WTC11 (cell line): ENCODE data around the gene NEDD4. TPM values are rescaled to one million over a fixed set of nuclear protein-coding genes. Genes with fewer than 3 reads are reported as not detected.

Experiments
- ATAC-seq: fragments of 200-7000 bp; cut with Tn5 transposase; 2 replicates; pipeline ENCODE4 v1.10.0; 2021; ENCODE audit warnings: mild to moderate bottlenecking, moderate library complexity
- CTCF ChIA-PET: fragments of 300-600 bp; sonication (Branson Sonifier 250); formaldehyde crosslinking; loops from one replicate; lab custom pipeline; 2021; ENCODE audit warnings: antibody characterized with exemption; lab: Charles Lee
- POLR2A ChIA-PET: fragments of 350-600 bp; sonication (Branson Sonifier 250); formaldehyde crosslinking; loops from one replicate; lab custom pipeline; 2021; ENCODE audit warnings: antibody characterized with exemption; lab: Charles Lee
- DNase-seq: peaks from one replicate; pipeline ENCODE4 v3.0.0; 2021; ENCODE audit warnings: low spot score
- H3K27ac Mint-ChIP-seq: 2 replicates; pipeline ENCODE4 v1.8.0; 2021; ENCODE audit warnings: mixed read lengths
- H3K27me3 Mint-ChIP-seq: 2 replicates; pipeline ENCODE4 v1.8.0; 2021; ENCODE audit warnings: low read depth, mild to moderate bottlenecking, moderate library complexity, mixed read lengths
- H3K36me3 Mint-ChIP-seq: 2 replicates; pipeline ENCODE4 v1.8.0; 2021; ENCODE audit warnings: mixed read lengths
- H3K4me1 Mint-ChIP-seq: 2 replicates; pipeline ENCODE4 v1.8.0; 2022; ENCODE audit warnings: mixed read lengths
- H3K4me3 Mint-ChIP-seq: 2 replicates; pipeline ENCODE4 v1.8.0; 2021; ENCODE audit warnings: mild to moderate bottlenecking, moderate library complexity, mixed read lengths
- H3K9me3 Mint-ChIP-seq: 2 replicates; pipeline ENCODE4 v1.8.0; 2021; ENCODE audit warnings: mixed read lengths
- CBFB ChIP-seq: sonication (generic); formaldehyde crosslinking; IDR thresholded peaks from 2 replicates; pipeline ENCODE4 v1.8.1; 2022; ENCODE audit warnings: mild to moderate bottlenecking, low read depth, missing genetic modification reagents
- ELF4 ChIP-seq: sonication (generic); formaldehyde crosslinking; IDR thresholded peaks from 2 replicates; pipeline ENCODE4 v1.8.1; 2022; ENCODE audit warnings: low read depth, mild to moderate bottlenecking, moderate library complexity, missing genetic modification reagents
- FOXK1 ChIP-seq: sonication (generic); formaldehyde crosslinking; IDR thresholded peaks from 2 replicates; pipeline ENCODE4 v1.8.0; 2022; ENCODE audit warnings: mild to moderate bottlenecking, moderate library complexity, missing genetic modification reagents
- FOXP1 ChIP-seq: sonication (generic); formaldehyde crosslinking; IDR thresholded peaks from 2 replicates; pipeline ENCODE4 v1.8.0; 2022; ENCODE audit warnings: missing genetic modification reagents, mild to moderate bottlenecking, moderate library complexity, borderline replicate concordance
- IRF2 ChIP-seq: sonication (generic); formaldehyde crosslinking; IDR thresholded peaks from 2 replicates; pipeline ENCODE4 v1.8.0; 2022; ENCODE audit warnings: low read depth, missing genetic modification reagents, borderline replicate concordance
- KAT7 ChIP-seq: sonication (generic); formaldehyde crosslinking; IDR thresholded peaks from 2 replicates; pipeline ENCODE4 v1.8.1; 2023; ENCODE audit warnings: missing genetic modification reagents, mild to moderate bottlenecking, borderline replicate concordance
- MYBL2 ChIP-seq: sonication (generic); formaldehyde crosslinking; IDR thresholded peaks from 2 replicates; pipeline ENCODE4 v1.8.1; 2023; ENCODE audit warnings: mild to moderate bottlenecking, moderate library complexity, missing genetic modification reagents
- PRRX2 ChIP-seq: fragments of 250-450 bp; sonication (Bioruptor Pico); IDR thresholded peaks from 2 replicates; pipeline ENCODE4 v1.8.0; 2021; ENCODE audit warnings: mild to moderate bottlenecking
- SMAD4 ChIP-seq: sonication (generic); formaldehyde crosslinking; IDR thresholded peaks from 2 replicates; pipeline ENCODE4 v1.8.0; 2022; ENCODE audit warnings: mild to moderate bottlenecking, missing genetic modification reagents
- SOX15 ChIP-seq: fragments of 250-450 bp; sonication (Bioruptor Pico); IDR thresholded peaks from 2 replicates; pipeline ENCODE4 v1.9.0; 2021; ENCODE audit warnings: mild to moderate bottlenecking
- ZNF219 ChIP-seq: sonication (generic); formaldehyde crosslinking; IDR thresholded peaks from 2 replicates; pipeline ENCODE4 v1.8.0; 2023; ENCODE audit warnings: missing genetic modification reagents, mild to moderate bottlenecking, borderline replicate concordance
- ZNF317 ChIP-seq: sonication (generic); formaldehyde crosslinking; IDR thresholded peaks from 2 replicates; pipeline ENCODE4 v1.8.1; 2023; ENCODE audit warnings: low read depth, mild to moderate bottlenecking, moderate library complexity, missing genetic modification reagents, borderline replicate concordance
- total RNA-seq: library from RNA; stranded (reverse); gene quantifications from 3 replicates; pipeline ENCODE4 v1.2.3, GENCODE V29; 2021
- TF ChIP-seq, protein P1 (sequence below): fragments of 250-450 bp; sonication (Bioruptor Pico); IDR thresholded peaks from 2 replicates; pipeline ENCODE4 v1.8.0; 2021; ENCODE audit warnings: mild to moderate bottlenecking
- TF ChIP-seq, protein P2 (sequence below): fragments of 250-450 bp; sonication (Bioruptor Pico); IDR thresholded peaks from 2 replicates; pipeline ENCODE4 v1.9.0; 2021; ENCODE audit warnings: moderate library complexity, mild to moderate bottlenecking, inconsistent platforms, borderline replicate concordance
- TF ChIP-seq, protein P3 (sequence below): fragments of 250-450 bp; sonication (Bioruptor Pico); IDR thresholded peaks from 2 replicates; pipeline ENCODE4 v2.1.2; 2022; ENCODE audit warnings: mild to moderate bottlenecking, moderate library complexity
- TF ChIP-seq, protein P4 (sequence below): sonication (generic); formaldehyde crosslinking; IDR thresholded peaks from 2 replicates; pipeline ENCODE4 v1.8.1; 2023; ENCODE audit warnings: mild to moderate bottlenecking, missing genetic modification reagents, moderate library complexity
- TF ChIP-seq, protein P5 (sequence below): sonication (generic); formaldehyde crosslinking; IDR thresholded peaks from 2 replicates; pipeline ENCODE4 v1.8.0; 2022; ENCODE audit warnings: missing genetic modification reagents
- TF ChIP-seq, protein P6 (sequence below): fragments of 250-450 bp; sonication (Bioruptor Pico); conservative IDR thresholded peaks from 2 replicates; pipeline ENCODE4 v1.9.0; 2021; ENCODE audit warnings: mild to moderate bottlenecking
- TF ChIP-seq, protein P7 (sequence below): sonication (generic); formaldehyde crosslinking; IDR thresholded peaks from 2 replicates; pipeline ENCODE4 v1.8.0; 2023; ENCODE audit warnings: mild to moderate bottlenecking, missing genetic modification reagents

Gene NEDD4
- total RNA-seq, 1 experiment from 2014 or later, result 4.5 TPM

DNA sequence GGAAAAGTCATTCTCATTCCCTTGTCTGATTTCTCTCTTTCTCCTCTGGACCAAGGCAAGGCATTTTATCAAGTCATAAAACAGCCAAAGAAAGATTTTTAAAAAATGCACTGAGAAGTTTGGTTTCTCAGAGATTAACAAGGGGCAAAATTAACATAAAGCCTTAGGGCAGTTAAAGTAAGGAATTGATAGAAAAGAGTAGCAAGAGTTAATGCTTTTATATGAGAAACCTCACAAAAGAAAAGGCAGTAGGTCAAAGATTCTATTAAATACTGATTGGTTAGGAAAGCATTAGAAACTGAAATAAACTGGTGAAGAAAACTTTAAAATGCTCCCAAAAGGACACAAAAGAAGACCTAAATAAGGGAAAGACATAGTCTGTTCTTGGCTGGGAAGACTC lies 129.5 kb downstream of the NEDD4 start:
- POLR2A ChIA-PET, result no interaction called here
- H3K36me3 Mint-ChIP-seq, result no peaks in the 10 kb centered on the region
- CTCF ChIA-PET, result no interaction called here
- no peaks in the 10 kb centered on the region for H3K27me3 Mint-ChIP-seq
- no peak overlapping the region for H3K4me3 Mint-ChIP-seq
- no peaks in the 10 kb centered on the region for H3K4me1 Mint-ChIP-seq
- no peaks in the 10 kb centered on the region for H3K9me3 Mint-ChIP-seq
- TF ChIP-seq MYBL2 (CRISPR knock-in tag) (no peak), CBFB (CRISPR knock-in tag) (no peak), SOX15 (CRISPR knock-in tag) (no peak), FOXK1 (no peak), IRF2 (CRISPR knock-in tag) (no peak), PRRX2 (CRISPR knock-in tag) (no peak), ZNF219 (CRISPR knock-in tag) (no peak), ZNF317 (CRISPR knock-in tag) (no peak), ELF4 (CRISPR knock-in tag) (no peak), FOXP1 (CRISPR knock-in tag) (no peak), SMAD4 (CRISPR knock-in tag) (no peak), KAT7 (no peak)
- TF ChIP-seq, protein P1, sequence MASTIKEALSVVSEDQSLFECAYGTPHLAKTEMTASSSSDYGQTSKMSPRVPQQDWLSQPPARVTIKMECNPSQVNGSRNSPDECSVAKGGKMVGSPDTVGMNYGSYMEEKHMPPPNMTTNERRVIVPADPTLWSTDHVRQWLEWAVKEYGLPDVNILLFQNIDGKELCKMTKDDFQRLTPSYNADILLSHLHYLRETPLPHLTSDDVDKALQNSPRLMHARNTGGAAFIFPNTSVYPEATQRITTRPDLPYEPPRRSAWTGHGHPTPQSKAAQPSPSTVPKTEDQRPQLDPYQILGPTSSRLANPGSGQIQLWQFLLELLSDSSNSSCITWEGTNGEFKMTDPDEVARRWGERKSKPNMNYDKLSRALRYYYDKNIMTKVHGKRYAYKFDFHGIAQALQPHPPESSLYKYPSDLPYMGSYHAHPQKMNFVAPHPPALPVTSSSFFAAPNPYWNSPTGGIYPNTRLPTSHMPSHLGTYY (CRISPR knock-in tag), result no peak
- TF ChIP-seq, protein P2, sequence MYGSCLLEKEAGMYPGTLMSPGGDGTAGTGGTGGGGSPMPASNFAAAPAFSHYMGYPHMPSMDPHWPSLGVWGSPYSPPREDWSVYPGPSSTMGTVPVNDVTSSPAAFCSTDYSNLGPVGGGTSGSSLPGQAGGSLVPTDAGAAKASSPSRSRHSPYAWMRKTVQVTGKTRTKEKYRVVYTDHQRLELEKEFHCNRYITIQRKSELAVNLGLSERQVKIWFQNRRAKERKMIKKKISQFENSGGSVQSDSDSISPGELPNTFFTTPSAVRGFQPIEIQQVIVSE (CRISPR knock-in tag), result no peak
- TF ChIP-seq, protein P3, sequence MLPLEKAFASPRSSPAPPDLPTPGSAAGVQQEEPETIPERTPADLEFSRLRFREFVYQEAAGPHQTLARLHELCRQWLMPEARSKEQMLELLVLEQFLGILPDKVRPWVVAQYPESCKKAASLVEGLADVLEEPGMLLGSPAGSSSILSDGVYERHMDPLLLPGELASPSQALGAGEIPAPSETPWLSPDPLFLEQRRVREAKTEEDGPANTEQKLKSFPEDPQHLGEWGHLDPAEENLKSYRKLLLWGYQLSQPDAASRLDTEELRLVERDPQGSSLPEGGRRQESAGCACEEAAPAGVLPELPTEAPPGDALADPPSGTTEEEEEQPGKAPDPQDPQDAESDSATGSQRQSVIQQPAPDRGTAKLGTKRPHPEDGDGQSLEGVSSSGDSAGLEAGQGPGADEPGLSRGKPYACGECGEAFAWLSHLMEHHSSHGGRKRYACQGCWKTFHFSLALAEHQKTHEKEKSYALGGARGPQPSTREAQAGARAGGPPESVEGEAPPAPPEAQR, result no peak
- TF ChIP-seq, protein P4, sequence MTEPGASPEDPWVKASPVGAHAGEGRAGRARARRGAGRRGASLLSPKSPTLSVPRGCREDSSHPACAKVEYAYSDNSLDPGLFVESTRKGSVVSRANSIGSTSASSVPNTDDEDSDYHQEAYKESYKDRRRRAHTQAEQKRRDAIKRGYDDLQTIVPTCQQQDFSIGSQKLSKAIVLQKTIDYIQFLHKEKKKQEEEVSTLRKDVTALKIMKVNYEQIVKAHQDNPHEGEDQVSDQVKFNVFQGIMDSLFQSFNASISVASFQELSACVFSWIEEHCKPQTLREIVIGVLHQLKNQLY, result no peak
- TF ChIP-seq, protein P5, sequence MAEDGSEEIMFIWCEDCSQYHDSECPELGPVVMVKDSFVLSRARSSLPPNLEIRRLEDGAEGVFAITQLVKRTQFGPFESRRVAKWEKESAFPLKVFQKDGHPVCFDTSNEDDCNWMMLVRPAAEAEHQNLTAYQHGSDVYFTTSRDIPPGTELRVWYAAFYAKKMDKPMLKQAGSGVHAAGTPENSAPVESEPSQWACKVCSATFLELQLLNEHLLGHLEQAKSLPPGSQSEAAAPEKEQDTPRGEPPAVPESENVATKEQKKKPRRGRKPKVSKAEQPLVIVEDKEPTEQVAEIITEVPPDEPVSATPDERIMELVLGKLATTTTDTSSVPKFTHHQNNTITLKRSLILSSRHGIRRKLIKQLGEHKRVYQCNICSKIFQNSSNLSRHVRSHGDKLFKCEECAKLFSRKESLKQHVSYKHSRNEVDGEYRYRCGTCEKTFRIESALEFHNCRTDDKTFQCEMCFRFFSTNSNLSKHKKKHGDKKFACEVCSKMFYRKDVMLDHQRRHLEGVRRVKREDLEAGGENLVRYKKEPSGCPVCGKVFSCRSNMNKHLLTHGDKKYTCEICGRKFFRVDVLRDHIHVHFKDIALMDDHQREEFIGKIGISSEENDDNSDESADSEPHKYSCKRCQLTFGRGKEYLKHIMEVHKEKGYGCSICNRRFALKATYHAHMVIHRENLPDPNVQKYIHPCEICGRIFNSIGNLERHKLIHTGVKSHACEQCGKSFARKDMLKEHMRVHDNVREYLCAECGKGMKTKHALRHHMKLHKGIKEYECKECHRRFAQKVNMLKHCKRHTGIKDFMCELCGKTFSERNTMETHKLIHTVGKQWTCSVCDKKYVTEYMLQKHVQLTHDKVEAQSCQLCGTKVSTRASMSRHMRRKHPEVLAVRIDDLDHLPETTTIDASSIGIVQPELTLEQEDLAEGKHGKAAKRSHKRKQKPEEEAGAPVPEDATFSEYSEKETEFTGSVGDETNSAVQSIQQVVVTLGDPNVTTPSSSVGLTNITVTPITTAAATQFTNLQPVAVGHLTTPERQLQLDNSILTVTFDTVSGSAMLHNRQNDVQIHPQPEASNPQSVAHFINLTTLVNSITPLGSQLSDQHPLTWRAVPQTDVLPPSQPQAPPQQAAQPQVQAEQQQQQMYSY, result no peak
- TF ChIP-seq, protein P6, sequence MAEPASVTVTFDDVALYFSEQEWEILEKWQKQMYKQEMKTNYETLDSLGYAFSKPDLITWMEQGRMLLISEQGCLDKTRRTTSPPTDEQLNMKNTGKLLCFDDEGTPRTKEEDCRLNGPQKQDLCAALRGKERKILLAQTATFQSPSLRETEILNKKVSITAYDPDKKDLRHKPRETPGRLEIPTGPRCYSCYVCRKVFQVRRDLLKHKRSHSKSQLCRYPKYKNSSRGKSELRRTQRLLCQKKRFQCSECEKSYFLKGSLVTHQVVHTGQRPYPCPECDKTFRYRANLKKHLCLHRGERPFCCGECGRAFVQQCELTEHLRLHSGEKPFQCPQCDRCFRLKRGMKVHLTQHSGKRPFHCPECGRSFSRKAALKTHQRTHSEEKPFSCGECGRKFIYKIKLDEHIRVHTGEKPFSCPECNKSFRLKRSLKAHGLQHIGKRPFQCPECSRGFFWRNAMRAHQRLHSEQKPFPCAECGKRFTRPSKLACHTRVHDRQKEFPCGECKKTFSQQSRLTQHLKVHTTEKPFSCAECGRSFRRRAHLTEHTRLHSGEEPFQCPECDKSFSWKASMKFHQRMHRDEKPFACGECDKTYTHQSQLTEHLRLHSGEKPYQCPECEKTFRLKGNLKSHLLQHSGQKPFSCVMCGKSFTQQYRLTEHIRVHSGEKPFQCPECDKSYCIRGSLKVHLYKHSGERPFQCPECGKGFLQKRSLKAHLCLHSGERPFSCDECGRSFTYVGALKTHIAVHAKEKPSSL (CRISPR knock-in tag), result no peak
- TF ChIP-seq, protein P7, sequence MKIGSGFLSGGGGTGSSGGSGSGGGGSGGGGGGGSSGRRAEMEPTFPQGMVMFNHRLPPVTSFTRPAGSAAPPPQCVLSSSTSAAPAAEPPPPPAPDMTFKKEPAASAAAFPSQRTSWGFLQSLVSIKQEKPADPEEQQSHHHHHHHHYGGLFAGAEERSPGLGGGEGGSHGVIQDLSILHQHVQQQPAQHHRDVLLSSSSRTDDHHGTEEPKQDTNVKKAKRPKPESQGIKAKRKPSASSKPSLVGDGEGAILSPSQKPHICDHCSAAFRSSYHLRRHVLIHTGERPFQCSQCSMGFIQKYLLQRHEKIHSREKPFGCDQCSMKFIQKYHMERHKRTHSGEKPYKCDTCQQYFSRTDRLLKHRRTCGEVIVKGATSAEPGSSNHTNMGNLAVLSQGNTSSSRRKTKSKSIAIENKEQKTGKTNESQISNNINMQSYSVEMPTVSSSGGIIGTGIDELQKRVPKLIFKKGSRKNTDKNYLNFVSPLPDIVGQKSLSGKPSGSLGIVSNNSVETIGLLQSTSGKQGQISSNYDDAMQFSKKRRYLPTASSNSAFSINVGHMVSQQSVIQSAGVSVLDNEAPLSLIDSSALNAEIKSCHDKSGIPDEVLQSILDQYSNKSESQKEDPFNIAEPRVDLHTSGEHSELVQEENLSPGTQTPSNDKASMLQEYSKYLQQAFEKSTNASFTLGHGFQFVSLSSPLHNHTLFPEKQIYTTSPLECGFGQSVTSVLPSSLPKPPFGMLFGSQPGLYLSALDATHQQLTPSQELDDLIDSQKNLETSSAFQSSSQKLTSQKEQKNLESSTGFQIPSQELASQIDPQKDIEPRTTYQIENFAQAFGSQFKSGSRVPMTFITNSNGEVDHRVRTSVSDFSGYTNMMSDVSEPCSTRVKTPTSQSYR, result no peak
- TF ChIP-seq, all 79 proteins: peak for 0
- DNase-seq, result no peak
- H3K27ac Mint-ChIP-seq, result no peak overlapping the region
- no peak for ATAC-seq
